ENCODE measurements around the gene ABHD12. TPM values are rescaled to one million over a fixed set of nuclear protein-coding genes. Genes with fewer than 3 reads are reported as not detected.
A peak's percentile ranks its signal among the peaks of the same experiment; 100 is the strongest.

The ABHD12 gene
- total and polyA plus RNA-seq, 8 donors = 44.4 to 73.0 (median 57.5) TPM

GRCh38 chr20:25273046-25273445 lies 117.6 kb downstream of the ABHD12 start:
- DNase-seq (peak in 3 of 6 donors; percentile 7 to 32 (median 30)), ATAC-seq (no peak), FAIRE-seq (no peak)
- Histone ChIP-seq H3K27ac (no peak overlapping the region), H3K36me3 (peaks cover 4 to 34% (median 10%) of the 10 kb centered on the region in 3 donors), H3K4me1 (no peaks in the 10 kb centered on the region), H3K27me3 (no peaks in the 10 kb centered on the region), H3K4me3 (no peak overlapping the region), H3K9me3 (no peaks in the 10 kb centered on the region)
- intact Hi-C loops (cut with DNase I) = no loop called here
- 93 to 100% methylated on average over 10 of the region's 10 CpGs for WGBS, 2 donors
- no peak for TF ChIP-seq CTCF (IDR thresholded peaks at IDR 0.05)

GRCh38 chr20:25272223-25273000 lies 118.2 kb downstream of the ABHD12 start:
- H3K36me3 ChIP-seq = peaks cover 4 to 34% (median 10%) of the 10 kb centered on the region in 3 donors
- intact Hi-C loops (cut with DNase I) = no loop called here
- H3K27ac ChIP-seq = no peak overlapping the region
- H3K27me3 ChIP-seq = no peaks in the 10 kb centered on the region
- 88 to 92% methylated on average over 19 of the region's 19 CpGs for WGBS, 2 donors
- no peaks in the 10 kb centered on the region for H3K9me3 ChIP-seq
- ATAC-seq (no peak), DNase-seq (peak in 3 of 6 donors; percentile 3 to 26 (median 20)), FAIRE-seq (no peak)
- TF ChIP-seq CTCF (IDR thresholded peaks at IDR 0.05) = no peak
- H3K4me1 ChIP-seq = no peaks in the 10 kb centered on the region
- no peak overlapping the region for H3K4me3 ChIP-seq

GRCh38 chr20:25271486-25272222 lies 119.0 kb downstream of the ABHD12 start:
- intact Hi-C loops (cut with DNase I) = no loop called here
- Histone ChIP-seq H3K27ac (no peak overlapping the region), H3K4me1 (no peaks in the 10 kb centered on the region), H3K9me3 (no peaks in the 10 kb centered on the region), H3K36me3 (peaks cover 4 to 29% (median 10%) of the 10 kb centered on the region in 3 donors), H3K4me3 (no peak overlapping the region), H3K27me3 (no peaks in the 10 kb centered on the region)
- DNase-seq (peak in 4 of 6 donors; percentile 7 to 41 (median 21)), FAIRE-seq (no peak), ATAC-seq (no peak)
- no peak for TF ChIP-seq CTCF (IDR thresholded peaks at IDR 0.05)
- 93 to 97% methylated on average over 13 of the region's 13 CpGs for WGBS, 2 donors

DNA sequence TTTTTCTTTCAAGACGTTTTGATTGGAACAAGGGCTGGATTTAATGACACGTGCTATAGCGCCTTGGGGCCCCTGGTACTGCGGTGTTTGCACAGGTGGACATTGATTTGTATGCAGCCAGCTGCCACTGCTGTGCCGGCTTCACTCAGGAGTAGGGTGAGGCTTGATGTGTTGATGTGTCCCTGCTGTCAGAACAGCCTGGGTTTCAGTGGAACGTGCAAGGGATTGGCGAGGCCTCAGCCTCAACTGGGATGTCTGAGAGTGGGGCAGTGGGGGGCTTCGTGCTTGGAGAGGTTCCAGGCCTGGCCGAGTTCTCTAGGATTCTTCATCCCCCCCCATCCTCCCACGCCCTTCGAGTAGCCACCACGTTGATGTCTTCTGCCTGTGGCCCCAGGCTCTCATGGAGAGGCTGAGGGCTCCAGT lies 119.8 kb downstream of the ABHD12 start:
- Histone ChIP-seq H3K4me3 (no peak overlapping the region), H3K27ac (no peak overlapping the region), H3K9me3 (no peaks in the 10 kb centered on the region), H3K4me1 (no peaks in the 10 kb centered on the region), H3K27me3 (no peaks in the 10 kb centered on the region), H3K36me3 (peaks cover 4 to 29% (median 10%) of the 10 kb centered on the region in 3 donors)
- intact Hi-C loops (cut with DNase I) = no loop called here
- FAIRE-seq = no peak
- DNase-seq = peak in 4 of 6 donors; percentile 11 to 44 (median 21)
- WGBS, 2 donors = 64 to 71% methylated on average over 12 of the region's 12 CpGs
- no peak for TF ChIP-seq CTCF (IDR thresholded peaks at IDR 0.05)
- peak in 2 of 4 donors; percentile 18 to 48 for ATAC-seq

Measured in pancreas (tissue), 10 donors.